GM12878 (cell line): Measurements from ENCODE around the gene CHMP3. TPM values are rescaled to one million over a fixed set of nuclear protein-coding genes. Genes with fewer than 3 reads are reported as not detected.

Source experiments
- ATAC-seq: fragments of 200-7000 bp; cut with Tn5 transposase; 3 replicates; pipeline ENCODE4 v1.9.1; 2020; ENCODE audit warnings: mild to moderate bottlenecking, moderate library complexity
- BruUV-seq: library from RNA; stranded (reverse); fragments of 400-500 nt; replicated peaks from 2 replicates; lab custom pipeline; 2021; lab: Mats Ljungman, UMichigan
- CTCF ChIA-PET: fragments of 300-600 bp; sonication (Branson Sonifier 250); formaldehyde crosslinking; extraction: SDS; loops from one replicate; lab custom pipeline; 2021; ENCODE audit warnings: inconsistent platforms; lab: Yijun Ruan, JAX
- POLR2A ChIA-PET: fragments of 350-600 bp; formaldehyde crosslinking; extraction: SDS; loops from one replicate; lab custom pipeline; 2021; ENCODE audit warnings: inconsistent platforms; lab: Charles Lee
- RAD21 ChIA-PET: fragments of 300-600 bp; sonication (Branson Sonifier 250); formaldehyde crosslinking; loops from one replicate; lab custom pipeline; 2023; ENCODE audit warnings: antibody characterized with exemption; ENCODE audit not compliant: unreplicated experiment; lab: Charles Lee
- SMC1A ChIA-PET: fragments of 300-600 bp; sonication (Branson Sonifier 250); formaldehyde crosslinking; loops from one replicate; lab custom pipeline; 2023; ENCODE audit not compliant: unreplicated experiment, uncharacterized antibody; lab: Charles Lee
- DNase-seq: peaks from one replicate; pipeline ENCODE4 v3.0.0-alpha.2; 2011; ENCODE audit warnings: low read depth, low spot score
- FAIRE-seq: peaks from 3 replicates; lab custom pipeline; 2011; peaks lifted over from hg19 to GRCh38; lab: Jason Lieb, UNC
- H2AFZ ChIP-seq: 2 replicates; pipeline ENCODE4 v1.6.0; 2011; ENCODE audit warnings: low read depth, low read length, control low read depth; ENCODE audit not compliant: control insufficient read depth
- H3K27ac ChIP-seq: 2 replicates; pipeline ENCODE4 v1.5.1; 2011; ENCODE audit warnings: control low read depth; ENCODE audit not compliant: control insufficient read depth, insufficient read depth
- H3K27me3 ChIP-seq, 2 experiments: replicated peaks in 1 of 2; 2 replicates each; pipeline versions ENCODE4 v1.6.0 to v1.6.1; 2011; ENCODE audit warnings: low read length in 1 of 2; ENCODE audit not compliant: control insufficient read depth in 2 of 2, insufficient read depth in 2 of 2
- H3K36me3 ChIP-seq, 2 experiments: 2 replicates each; pipeline ENCODE4 v1.5.1; 2011; ENCODE audit warnings: low read length in 1 of 2; ENCODE audit not compliant: control insufficient read depth in 2 of 2, insufficient read depth in 2 of 2
- H3K4me1 ChIP-seq: 2 replicates; pipeline ENCODE4 v1.6.1; 2011; ENCODE audit warnings: mild to moderate bottlenecking, low read length, moderate library complexity, mixed read lengths; ENCODE audit not compliant: control insufficient read depth, insufficient read depth
- H3K4me2 ChIP-seq: 2 replicates; pipeline ENCODE4 v1.6.0; 2011; ENCODE audit warnings: control low read depth; ENCODE audit not compliant: control insufficient read depth, insufficient read depth
- H3K4me3 ChIP-seq: fragments of 200-600 bp; sonication (generic); 2 replicates; pipeline ENCODE4 v1.5.1; 2016
- H3K79me2 ChIP-seq: 2 replicates; pipeline ENCODE4 v1.6.0; 2011; ENCODE audit warnings: low read length; ENCODE audit not compliant: control insufficient read depth, insufficient read depth
- H3K9ac ChIP-seq: 2 replicates; pipeline ENCODE4 v1.8.0; 2011; ENCODE audit warnings: low read length, control low read depth, mixed read lengths; ENCODE audit not compliant: control insufficient read depth, insufficient read depth
- H3K9me3 ChIP-seq: replicated peaks from 3 replicates; pipeline ENCODE4 v1.5.1; 2011; ENCODE audit warnings: mild to moderate bottlenecking, low read length; ENCODE audit not compliant: control insufficient read depth, insufficient read depth
- H4K20me1 ChIP-seq: 2 replicates; pipeline ENCODE4 v1.6.0; 2011; ENCODE audit not compliant: control insufficient read depth, insufficient read depth
- ATF2 ChIP-seq: IDR thresholded peaks from 2 replicates; pipeline ENCODE4 v1.6.1; 2012; ENCODE audit warnings: low read length, inconsistent platforms
- CHD4 ChIP-seq: fragments of 200-600 bp; sonication (generic); IDR thresholded peaks from 2 replicates; pipeline ENCODE4 v1.6.1; 2016; ENCODE audit warnings: mild to moderate bottlenecking
- CUX1 ChIP-seq: IDR thresholded peaks from 2 replicates; pipeline ENCODE4 v1.6.1; 2012; ENCODE audit warnings: improper control_type of control experiment, low read depth, low read length; ENCODE audit not compliant: insufficient replicate concordance
- HDAC2 ChIP-seq: fragments of 200-600 bp; sonication (generic); IDR thresholded peaks from 2 replicates; pipeline ENCODE4 v1.6.1; 2017
- MLLT1 ChIP-seq: fragments of 450-650 bp; IDR thresholded peaks from 2 replicates; pipeline ENCODE4 v1.6.1; 2016; ENCODE audit warnings: mild to moderate bottlenecking
- SMAD1 ChIP-seq: fragments of 450-650 bp; IDR thresholded peaks from 2 replicates; pipeline ENCODE4 v1.6.1; 2018; ENCODE audit warnings: mild to moderate bottlenecking, low read depth; ENCODE audit not compliant: partially characterized antibody
- TARDBP ChIP-seq: IDR thresholded peaks from 2 replicates; pipeline ENCODE4 v1.6.1; 2016; ENCODE audit warnings: borderline replicate concordance
- ZBTB40 ChIP-seq: fragments of 450-650 bp; IDR thresholded peaks from 2 replicates; pipeline ENCODE4 v1.6.1; 2016; ENCODE audit warnings: mild to moderate bottlenecking, moderate library complexity, borderline replicate concordance
- ZNF274 ChIP-seq: IDR thresholded peaks from one replicate; pipeline ENCODE4 v1.8.0; 2011; ENCODE audit not compliant: insufficient read length, insufficient read depth
- ZNF384 ChIP-seq: IDR thresholded peaks from 2 replicates; pipeline ENCODE4 v1.6.1; 2012; ENCODE audit warnings: low read depth, mild to moderate bottlenecking, low read length, improper control_type of control experiment, borderline replicate concordance
- WGBS: methylation state at CpG from one replicate; pipeline ENCODE4 v1.1.6; 2016; ENCODE audit warnings: low lambda C conversion rate; ENCODE audit not compliant: insufficient replicate concordance, insufficient coverage; ENCODE audit errors: missing lambda C conversion rate; 5-methylcytosine and 5-hydroxymethylcytosine counted together
- in situ Hi-C: fragments of 300-500 bp; cut with MboI; formaldehyde crosslinking; loops from 9 replicates; pipeline ENCODE4 v1.14.3; 2018; ENCODE audit warnings: mixed read lengths
- intact Hi-C: fragments of 100-400 bp; cut with micrococcal nuclease; formaldehyde crosslinking; loops from one replicate; pipeline ENCODE4 v1.14.2; 2022; ENCODE audit not compliant: unreplicated experiment
- polyA plus RNA-seq, 11 experiments: library from polyadenylated mRNA; depleted of rRNA in 4 of 11; unstranded in 6 of 11; stranded (reverse) in 5 of 11; fragments of >200 nt; fragmentation: Nextera tagmentation in 4 of 11; fragmentation: Illumina TruSeq in 1 of 11; extraction: Ambion mirVana in 4 of 11; extraction: Trizol in 1 of 11; gene quantifications; 1 replicate in 1 of 11; 2 replicates in 10 of 11; pipeline versions ENCODE4 v1.2.1 to v1.2.3, GENCODE V29; 2011 to 2016; ENCODE audit warnings: inconsistent platforms in 2 of 11, missing spikeins in 2 of 11, low read depth in 1 of 11
- total RNA-seq, 4 experiments: library from RNA; depleted of rRNA in 3 of 4; stranded (reverse); fragments of >200 nt in 3 of 4; fragmentation: Illumina TruSeq in 1 of 4; extraction: Trizol in 1 of 4; gene quantifications; 2 replicates each; pipeline versions ENCODE4 v1.2.1 to v1.2.3, GENCODE V29; 2013 to 2021

CHMP3 gene
- total and polyA plus RNA-seq, 10 of the 15 experiments (the other 5 are each of a cell fraction or from before 2014, with no cell fraction given): 22.5 to 56.8 (median 32.5) TPM

- no TSS peak for BruUV-seq
- intact Hi-C loops: no loop called here
- CTCF ChIA-PET: no interaction called here
- 96% methylated on average over 2 of the region's 2 CpGs for WGBS
- no peak for ATAC-seq
- no peaks in the 10 kb centered on the region for H3K79me2 ChIP-seq
- H3K27me3 ChIP-seq: no peaks in the 10 kb centered on the region
- DNase-seq: no peak
- SMC1A ChIA-PET: no interaction called here
- no peak for TF ChIP-seq HDAC2
- TF ChIP-seq CHD4: no peak
- TF ChIP-seq CUX1: no peak
- no peak for TF ChIP-seq MLLT1
- no peak for TF ChIP-seq ZBTB40
- TF ChIP-seq ATF2: no peak
- TF ChIP-seq ZNF274: no peak
- TF ChIP-seq SMAD1: no peak
- TF ChIP-seq ZNF384: no peak
- TF ChIP-seq TARDBP: no peak
- RAD21 ChIA-PET: no interaction called here
- H3K4me2 ChIP-seq: no peak overlapping the region
- peaks cover 1 to 4% of the 10 kb centered on the region in 2 experiments for H3K36me3 ChIP-seq
- no peak overlapping the region for H3K9ac ChIP-seq
- H2AFZ ChIP-seq: no peak overlapping the region
- FAIRE-seq: no peak
- in situ Hi-C loops: no loop called here
- H4K20me1 ChIP-seq: no peaks in the 10 kb centered on the region
- no peaks in the 10 kb centered on the region for H3K4me1 ChIP-seq
- H3K9me3 ChIP-seq: no peaks in the 10 kb centered on the region
- no peak overlapping the region for H3K4me3 ChIP-seq
- POLR2A ChIA-PET: no interaction called here
- H3K27ac ChIP-seq: no peak overlapping the region
These were observed 50.4 kb downstream of the CHMP3 start for GRCh38 chr2:86512892-86513291.
